Stimulated activated CD4-positive, alpha-beta T cell treated with anti-CD3 and anti-CD28 coated beads, TNF-alpha, amount 100 ng/mL, for 4 hours (primary cell): ENCODE results near the gene DNASE1.
"Not testable (repeated sequence)": the region's sequence is repeated elsewhere in the genome, so short reads cannot be mapped to it uniquely, and the experiment has no call there.

Experiments used
- DNase-seq, 3 experiments: peaks; one replicate each; pipeline ENCODE4 v3.0.0-alpha.2; 2020; ENCODE audit warnings: low read depth in 3 of 3

Gene DNASE1

DNA sequence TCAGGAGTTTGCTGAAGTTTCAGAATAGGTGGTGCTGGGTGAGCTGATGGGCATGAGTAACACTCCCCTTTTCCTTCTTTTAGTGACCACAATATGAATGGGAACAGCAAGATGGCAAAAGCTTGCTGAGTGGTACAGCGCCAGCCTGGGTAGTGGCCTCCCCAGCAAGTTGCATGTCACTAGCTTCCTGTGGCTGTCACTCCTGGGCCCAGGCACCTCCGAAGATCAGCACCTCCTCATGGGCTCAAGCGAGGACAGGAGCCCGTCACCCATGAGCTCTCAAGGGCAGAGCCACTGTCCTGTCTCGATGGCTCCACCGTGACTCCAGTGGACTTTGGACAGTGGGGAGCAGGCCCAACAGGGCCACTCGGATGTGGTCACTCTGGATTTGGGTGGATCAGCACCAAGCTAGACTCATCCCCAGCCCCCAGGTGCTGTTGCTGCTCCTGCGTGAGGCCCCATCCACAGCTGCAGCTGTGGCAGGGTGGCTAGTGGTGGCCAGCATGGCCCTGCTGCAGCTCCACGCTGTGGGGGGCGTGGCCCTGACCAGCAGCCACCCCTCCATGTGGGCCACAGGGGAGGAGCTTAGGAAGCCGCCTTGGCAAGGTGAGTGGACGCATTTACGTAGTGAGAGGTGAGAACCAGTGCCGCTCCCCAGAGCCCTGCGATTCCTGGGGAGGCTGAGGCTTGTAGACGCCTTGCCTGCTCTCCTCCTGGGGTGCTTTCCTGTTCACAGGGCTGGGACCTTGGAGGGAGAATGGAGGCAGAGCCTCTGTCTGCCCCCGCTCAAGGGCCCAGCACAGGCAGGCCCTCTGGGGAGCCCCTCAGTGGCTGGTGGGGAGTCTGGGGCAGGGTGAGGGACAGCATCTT lies 13.6 kb upstream of the DNASE1 start:
- DNase-seq = no peak

DNA sequence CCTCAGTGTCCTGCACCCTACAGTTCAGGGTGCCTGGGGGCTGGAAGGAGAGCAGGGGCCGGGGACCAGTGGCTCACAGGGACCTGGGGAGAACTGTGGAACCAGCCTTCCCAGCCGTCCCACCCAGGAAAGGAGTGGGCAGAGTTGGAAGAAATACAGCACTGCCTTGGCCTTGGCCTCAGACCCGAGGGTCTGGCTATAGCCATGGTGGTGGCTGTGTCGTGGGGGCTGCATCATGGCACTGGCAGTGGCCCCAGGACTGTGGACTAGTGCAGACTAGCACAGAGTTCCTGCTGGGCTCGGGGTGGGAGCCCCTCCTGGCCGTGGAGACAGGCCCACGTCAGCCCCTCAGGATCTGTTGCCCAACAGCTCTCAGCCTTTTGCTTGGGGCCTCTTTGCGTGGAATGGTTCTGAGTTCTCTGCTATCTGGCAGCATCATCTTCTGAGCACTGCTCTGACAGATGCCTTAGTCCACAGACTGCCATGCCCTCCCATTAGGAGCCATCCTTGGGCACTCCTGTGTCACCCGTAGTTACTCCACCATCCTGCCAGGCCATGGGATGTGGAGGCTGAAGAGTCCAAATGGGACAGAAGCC lies 12.6 kb upstream of the DNASE1 start:
- DNase-seq = no peak

DNA sequence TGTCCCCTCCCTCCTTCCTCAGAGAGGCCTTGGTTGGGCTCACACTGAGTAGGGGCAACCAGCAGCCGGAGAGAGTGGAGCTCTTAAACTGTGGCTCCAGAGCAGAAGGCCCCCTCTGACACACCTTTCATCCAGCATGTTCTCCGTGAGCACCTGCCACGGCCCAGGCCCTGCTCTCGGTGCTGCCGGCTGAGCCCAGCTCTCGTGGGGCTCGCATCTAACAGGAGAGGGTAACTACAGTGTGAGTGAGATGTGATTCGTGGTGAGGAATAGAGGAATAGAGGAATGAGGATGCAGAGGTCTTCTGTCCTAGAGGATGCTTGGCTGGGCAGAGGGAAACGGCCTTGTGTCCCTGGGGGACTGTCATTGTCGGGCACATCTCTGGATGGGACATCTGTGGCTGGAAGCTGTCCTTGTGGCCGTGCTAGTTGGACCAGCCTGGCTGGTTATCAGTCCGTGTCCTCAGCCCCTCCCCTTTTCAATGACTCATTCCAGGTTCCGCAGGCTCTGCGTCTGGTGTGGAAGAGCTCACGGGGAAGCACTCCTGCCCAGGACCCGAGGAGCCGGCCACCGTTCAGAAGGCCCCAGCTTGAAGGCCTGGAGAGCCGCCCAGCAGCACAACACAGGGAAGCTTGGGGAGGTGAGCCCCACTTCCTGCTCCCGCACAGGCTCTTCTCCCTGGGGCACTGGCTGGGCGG lies 11.9 kb upstream of the DNASE1 start:
- DNase-seq = no peak

DNA sequence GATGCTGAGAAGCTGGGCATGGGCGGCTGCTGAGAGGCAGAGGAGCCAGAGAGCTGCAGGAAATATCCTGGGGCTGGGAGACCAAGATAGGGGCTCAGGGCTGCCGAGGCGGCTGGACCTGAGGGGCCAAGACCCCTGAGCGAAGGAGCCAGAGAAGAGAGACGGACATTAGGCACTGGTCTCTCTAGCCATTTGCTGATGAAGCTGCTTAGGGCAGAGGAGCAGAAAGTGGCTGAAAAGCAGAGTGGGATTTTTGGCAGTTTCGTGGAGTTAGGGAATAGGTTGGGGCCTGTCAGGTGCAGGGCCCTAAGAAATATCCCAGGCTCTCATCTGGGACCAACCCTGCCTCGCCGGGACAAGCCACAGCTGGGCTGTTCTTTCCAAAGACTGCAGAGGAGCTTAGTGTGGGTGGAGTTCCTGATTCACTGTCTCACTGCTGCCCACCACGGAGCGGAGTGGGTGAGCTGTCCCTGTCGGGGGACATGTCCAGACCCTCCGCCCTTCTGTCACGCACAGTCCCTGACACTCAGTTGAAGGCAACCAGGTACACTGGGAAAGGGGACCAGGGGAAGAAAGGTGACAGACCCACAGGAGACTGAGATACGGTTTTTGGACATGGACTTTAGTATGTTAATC lies 11.3 kb upstream of the DNASE1 start:
- DNase-seq = no peak

DNA sequence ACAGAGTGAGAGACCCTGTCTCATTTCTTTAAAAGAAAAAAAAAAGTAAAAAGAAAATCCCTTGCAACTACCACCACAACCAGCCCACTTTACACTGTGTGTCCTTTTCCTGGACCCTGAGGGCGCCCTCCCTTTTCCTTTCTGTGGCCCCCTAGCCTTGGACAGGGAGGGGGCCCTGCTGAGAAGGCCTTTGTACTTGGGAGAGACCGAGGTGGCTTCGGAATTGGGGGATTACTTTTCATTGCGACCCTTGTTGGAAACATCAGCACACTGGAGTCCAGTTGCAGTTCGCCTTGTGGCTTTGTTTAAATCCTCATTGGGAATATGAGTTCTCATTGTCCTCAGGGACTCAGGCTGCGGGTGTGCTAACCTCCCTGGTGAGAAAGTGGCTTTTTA lies 9.4 kb upstream of the DNASE1 start:
- no peak for DNase-seq

DNA sequence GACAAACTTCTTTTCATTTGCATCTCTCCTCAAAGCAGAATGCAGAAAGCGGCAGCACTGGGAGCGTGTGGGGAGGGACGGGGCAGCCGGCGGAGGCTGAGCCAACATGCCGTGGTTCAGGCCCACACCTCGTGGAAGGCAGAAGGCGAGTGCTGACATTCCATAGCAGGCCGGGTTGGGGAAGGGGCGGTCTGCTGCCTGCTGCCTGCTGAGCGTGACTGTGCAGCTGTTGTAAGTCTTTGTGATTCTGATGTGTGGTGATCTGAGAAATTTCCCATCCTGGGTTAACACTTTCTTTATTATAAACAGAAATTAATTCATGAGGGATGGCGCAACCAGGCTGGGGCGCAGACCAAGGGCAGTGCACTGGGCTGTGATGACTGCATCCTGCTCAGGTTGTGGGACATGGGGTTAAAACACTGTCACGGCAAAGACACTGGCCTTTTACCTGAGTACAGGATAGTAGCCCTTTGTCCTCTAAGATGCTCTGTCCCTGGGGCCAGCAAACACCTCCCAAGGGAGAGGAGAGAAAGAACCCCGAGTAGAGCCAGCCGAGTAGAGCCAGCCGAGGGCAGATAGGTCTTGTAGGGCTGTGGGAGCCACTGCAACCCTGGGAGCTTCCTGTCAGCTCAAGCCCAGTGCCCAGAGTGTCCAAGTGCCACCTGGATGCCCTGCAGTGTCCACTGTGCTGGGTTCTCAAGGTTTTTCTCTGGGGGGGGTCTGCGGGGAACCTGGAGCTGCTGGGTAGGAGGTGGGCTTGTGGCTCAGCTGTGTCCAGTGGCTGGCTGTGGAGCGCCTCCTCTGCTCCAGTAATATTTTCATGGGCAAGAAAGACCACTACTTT lies 8.8 kb upstream of the DNASE1 start:
- DNase-seq = no peak

DNA sequence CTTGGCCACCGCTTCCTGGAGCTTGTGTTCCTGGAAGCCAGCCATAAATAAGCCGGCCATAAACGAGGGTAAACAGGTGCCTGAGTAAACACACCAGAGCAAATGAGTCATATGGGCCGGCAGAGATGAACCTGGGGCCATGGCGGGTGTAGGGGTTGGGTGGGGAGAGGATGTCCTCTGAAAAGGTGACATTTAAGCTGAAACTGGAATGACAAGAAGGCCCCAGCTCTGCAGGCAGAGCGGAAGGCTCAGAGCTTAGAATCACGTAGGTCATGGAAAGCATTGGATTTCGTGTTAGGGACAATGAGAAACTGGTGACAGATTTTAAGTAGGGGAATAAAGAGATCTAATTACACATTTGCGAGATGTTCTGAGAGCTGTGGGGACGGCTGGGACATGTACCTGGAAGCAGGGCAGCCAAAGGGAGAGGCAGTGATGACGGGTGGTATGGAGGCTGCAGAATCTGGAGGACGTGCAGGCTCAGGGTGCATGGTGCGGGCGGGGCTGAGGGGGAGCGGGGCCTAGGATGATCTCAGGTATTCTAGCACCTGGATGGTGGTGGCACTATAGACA lies 8.1 kb upstream of the DNASE1 start:
- DNase-seq = no peak

DNA sequence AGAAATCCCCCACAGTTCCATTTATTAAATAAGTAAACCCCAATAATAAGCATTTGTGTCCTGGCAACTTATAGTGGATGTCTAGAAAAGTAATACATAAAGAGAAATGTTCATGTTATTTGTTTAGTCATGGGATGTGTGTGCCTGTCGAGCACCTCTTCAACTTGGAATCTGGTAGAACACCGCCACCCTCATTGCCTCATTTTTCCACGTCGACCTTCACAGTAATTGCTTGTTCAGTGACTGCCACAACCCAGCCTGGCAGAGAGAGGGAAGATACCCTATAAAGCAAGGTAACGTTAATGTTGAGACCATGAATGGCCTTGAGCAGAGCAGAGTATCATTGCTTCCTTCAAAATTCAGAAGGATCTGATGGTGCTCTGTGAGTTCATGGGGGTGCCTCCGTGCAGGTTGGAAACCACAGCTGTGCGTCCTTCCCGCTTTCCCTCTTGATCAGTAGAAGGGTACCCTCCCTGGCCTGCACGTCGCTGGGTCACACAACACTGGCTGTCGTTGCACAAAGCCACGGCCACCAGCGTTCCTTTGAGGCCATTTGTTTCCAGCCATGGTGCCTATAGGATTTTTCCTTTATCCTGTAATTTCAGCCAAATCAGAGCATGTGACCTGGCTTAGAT lies 3.7 kb upstream of the DNASE1 start:
- no peak for DNase-seq

DNA sequence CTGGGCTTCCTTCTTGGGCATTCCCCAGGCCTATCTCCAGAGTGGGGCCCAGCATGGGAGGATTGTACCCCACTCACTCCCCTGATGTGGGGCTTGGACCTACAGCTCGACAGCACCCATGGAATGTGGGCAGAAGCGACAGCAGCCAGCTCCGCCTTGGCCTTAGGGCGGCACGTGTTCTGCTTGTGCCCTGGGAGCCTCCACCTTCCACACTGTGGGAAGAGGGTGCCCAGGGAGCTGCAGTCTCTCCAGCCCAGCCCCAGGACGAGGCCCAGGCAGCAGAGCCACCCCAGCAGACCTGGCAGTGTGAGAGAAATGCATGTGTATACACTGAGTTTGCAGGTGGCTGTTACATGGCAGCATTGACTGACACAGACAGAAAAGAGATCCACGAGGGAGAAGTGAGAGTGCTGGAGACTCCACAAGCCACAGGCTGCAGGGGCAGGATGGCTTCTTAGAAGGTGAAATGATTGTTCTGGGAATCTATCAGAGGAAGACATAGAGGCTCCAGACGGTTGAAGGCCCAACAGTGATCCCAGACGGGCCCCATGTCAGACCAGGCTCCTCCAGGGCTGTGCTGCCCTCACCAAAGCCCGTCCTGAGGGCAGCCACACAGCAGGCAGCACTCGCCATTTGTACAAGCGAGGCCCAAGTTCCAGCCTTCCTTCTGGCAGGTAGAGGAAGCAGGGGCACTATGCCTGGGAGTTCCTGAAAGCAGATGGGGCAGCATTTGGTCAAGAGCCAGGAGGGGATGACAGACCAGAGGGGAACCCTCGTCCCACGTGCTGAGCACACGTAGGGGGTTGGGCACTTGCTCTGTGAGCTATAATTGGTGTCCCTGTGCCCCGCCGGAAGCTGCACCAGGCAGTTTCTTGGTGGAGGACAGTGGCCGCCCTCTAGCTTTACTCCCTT lies 2.8 kb upstream of the DNASE1 start:
- no peak for DNase-seq

DNA sequence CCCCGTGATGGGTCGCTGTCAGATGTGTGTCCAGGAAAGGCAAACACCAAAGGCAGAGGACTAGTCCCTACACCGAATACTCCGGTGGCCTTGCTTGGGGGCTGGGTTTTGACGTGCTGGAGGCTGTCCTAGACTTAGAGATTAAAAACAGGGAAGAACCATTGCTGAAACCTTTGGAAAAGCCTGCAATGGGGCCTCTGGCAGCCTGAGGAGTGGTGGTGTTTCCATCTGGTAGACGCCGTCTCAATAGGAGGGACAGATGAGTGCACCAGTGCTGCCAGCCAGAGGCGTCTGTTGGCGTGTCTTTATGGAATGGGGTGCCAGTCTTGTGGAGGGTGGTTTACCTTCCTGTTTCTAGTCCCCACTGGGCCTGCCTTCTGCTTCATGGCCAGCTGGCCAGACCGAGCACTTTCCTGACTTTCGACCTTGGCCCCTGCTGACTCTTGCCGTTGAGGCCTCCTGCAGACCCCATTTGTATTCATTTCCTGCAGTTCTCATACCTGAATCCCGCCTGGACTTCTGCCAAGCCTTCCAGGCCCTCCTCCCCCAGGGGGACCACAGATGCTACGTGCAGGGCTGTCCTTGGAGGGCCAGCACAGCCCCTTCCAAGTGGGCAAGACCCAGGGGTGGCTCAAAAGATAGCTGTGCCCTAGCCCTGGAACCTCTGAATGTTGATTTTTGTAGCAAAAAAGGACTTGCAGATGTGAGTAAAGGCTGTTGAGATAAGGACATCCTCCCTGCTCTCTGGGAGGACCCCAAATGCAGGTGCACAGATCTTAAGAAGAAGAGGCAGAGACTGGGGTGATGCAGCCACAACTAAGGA lies 1.9 kb upstream of the DNASE1 start:
- DNase-seq = no peak

DNA sequence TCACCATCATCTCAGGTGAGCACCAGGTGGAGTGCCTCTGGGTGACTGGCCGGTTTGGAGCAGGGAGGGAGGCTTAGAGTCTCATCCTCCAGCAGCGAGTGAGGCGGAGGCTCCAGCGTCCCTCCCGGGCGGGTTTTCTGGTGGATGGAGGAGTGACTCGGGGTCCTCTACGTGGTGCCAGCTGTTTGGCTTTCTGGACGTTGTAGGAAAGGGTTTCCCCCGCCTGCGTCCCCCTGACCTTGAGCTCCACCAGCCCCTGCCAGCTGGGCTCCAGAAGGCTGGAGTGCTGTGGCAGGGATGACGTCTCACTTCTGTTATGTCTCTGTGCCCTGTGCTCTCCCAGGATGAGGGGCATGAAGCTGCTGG lies 522 bp downstream of the DNASE1 start:
- DNase-seq = no peak

DNA sequence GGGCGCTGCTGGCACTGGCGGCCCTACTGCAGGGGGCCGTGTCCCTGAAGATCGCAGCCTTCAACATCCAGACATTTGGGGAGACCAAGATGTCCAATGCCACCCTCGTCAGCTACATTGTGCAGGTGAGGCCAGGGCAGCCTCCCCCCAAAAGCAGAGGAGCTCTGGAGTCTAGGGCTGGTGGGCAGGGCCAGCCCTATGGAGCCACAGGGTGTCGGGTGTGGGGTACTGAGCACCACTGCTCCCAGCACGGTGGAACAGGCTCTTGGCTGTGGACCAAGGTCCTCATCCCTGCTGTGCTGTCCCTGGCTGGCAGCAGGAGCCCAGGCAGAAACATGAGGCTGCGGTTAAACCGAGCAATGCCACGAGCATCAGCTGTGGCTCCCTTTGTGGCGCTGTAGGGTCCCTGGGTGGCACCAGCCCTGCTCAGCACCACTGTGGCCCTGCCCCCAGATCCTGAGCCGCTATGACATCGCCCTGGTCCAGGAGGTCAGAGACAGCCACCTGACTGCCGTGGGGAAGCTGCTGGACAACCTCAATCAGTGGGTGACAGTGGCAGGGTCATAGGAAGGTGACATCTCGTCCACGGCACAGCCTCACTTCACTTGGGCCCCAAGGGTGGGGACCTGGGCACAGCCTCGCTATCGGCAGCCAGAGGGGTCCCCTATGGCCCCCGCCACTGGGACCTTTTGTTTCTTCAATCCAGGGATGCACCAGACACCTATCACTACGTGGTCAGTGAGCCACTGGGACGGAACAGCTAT lies 1.1 kb downstream of the DNASE1 start:
- no peak for DNase-seq

DNA sequence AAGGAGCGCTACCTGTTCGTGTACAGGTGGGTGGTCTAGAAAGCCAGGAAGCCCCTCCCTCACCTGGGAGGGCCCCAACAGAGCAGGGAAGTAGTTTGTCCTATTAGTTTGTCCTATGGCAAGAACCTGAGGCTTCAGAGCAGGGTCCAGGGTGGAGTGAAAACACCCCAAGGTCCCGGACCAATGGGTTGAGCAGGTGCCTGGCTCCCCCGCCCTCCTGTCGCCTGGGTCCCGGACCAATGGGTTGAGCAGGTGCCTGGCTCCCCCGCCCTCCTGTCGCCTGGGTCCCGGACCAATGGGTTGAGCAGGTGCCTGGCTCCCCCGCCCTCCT lies 1.6 kb downstream of the DNASE1 start:
- not testable (repeated sequence) for DNase-seq

DNA sequence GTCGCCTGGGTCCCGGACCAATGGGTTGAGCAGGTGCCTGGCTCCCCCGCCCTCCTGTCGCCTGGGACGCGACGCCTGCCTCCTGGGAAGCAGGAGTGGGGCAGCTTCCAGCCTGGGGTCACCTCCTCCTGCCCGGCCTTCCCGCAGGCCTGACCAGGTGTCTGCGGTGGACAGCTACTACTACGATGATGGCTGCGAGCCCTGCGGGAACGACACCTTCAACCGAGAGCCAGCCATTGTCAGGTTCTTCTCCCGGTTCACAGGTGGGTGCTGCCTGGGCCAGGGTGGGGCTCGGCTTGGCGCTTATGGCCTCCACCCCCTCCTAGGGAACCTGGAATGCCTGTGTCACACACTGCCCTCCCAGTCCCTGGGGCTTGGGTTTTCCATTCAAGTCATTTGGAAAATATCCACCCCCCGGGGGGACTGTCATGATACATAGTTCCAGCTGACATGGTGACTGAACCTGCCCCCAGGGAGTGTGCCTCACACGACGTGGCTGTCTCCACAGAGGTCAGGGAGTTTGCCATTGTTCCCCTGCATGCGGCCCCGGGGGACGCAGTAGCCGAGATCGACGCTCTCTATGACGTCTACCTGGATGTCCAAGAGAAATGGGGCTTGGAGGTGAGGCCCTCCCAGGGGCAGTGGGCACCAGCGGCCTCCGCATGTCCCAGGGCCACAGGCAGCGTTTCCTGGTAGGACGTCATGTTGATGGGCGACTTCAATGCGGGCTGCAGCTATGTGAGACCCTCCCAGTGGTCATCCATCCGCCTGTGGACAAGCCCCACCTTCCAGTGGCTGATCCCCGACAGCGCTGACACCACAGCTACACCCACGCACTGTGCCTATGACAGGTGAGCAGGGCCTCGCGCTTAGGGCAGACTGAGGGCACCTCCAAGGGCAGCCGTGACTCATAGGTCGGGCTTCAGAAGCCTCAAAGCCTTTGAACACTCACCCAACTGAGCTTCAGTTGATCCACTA lies 2.3 kb downstream of the DNASE1 start:
- DNase-seq = peak in 2 of 3 experiments; percentile 5 to 38

DNA sequence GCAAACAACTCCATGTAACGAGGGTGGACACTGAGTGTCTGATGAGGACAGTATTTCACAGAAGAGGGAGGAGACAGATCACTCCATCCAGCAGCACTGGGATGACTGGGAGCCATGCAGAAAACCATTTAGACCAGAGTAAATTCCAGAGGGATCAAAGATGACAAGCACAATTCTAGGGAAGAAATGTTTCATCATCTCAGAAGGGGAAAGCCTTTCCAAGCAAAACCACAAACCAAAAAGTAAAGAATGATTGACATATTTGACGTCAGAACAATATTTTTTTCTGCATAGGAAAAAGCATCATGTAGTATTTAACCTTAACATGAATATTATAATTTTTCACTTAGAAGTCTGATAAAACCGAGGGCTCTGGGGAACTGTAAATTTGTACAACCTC lies 4.8 kb downstream of the DNASE1 start:
- no peak for DNase-seq

DNA sequence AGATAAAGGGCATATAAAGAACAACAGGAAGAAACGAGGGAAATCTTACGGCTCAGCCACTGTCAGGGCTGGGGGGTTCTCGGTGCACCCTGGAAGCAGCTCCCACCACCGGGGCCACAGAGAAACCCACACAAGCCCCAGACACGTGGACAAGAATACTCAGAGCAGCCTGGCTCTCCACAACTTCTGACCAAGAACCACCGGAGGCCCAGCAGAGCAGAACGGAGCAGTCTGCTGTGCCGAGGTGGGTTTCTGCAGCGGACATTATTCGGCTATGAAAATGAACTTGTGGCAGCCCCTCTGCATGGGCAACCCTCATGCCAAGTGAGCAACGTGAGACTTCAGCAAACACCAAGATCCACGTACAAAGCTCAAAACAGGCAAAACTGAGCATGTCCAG lies 6.8 kb downstream of the DNASE1 start:
- no peak for DNase-seq

DNA sequence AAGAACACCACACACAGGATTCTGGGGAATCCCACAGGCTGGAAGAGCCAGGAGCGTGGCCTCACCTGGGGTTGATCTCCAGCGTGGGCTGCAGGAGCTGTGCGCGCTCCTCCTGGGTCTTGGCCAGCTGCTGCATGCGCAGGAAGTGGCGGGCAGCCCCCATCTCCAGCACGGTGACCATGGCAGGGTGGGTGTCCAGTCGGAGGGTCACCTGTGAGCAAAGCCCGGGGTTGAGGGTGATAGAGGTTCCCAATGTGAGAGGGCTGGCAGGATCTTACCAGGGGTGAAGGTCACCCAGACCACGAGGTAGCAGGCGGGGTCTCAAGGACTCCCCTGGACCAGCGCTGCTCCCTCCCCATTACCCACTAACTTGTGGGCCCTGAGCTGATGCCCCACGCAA lies 7.4 kb downstream of the DNASE1 start:
- DNase-seq = no peak
